Measurements from ENCODE around the gene RSRC1. TPM values are rescaled to one million over a fixed set of nuclear protein-coding genes. Genes with fewer than 3 reads are reported as not detected.
"Not testable (repeated sequence)": the region's sequence is repeated elsewhere in the genome, so short reads cannot be mapped to it uniquely, and the experiment has no call there.

The RSRC1 gene
- total RNA-seq, 5 donors from 2014 or later (not counting 1 experiment from before 2014, with no cell fraction given) = 29.9 to 35.0 (median 31.1) TPM

DNA sequence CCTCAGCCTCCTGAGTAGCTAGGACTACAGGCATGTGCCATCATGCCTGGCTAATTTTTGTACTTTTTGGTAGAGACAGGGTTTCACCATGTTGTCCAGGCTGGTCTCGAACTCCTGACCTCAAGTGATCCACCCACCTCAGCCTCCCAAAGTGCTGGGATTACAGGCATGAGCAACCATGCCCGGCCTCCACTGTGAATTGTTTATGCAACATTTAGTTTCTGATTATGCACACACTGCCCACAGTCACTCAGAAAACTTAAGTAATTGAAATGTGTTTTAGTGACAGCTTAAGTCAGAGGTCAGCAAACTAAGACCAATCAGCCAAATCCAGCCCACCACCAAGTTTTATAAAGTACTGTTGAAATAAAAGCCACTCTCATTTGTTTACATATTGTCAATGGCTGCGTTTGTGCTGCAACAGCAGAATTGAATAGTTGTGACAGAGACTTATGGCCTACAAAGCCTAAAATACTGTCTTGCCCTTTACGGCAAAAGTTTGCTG, 385.6 kb downstream of the RSRC1 start:
- ATAC-seq (replicated peaks in 1 of 4); H3K27me3 Mint-ChIP-seq; CTCF ChIA-PET; H3K9me3 ChIP-seq; POLR2A ChIA-PET; DNase-seq; H3K27ac ChIP-seq (ENCODE audit: low read length); H3K27me3 ChIP-seq (replicated peaks in 1 of 2; ENCODE audit: control insufficient read depth in 2 of 2, extremely low read depth in 1 of 2, insufficient read depth in 2 of 2, low read length in 1 of 2); H3K4me1 ChIP-seq (ENCODE audit: control insufficient read depth in 1 of 2, extremely low read depth in 1 of 2, insufficient read depth in 2 of 2, low read length in 2 of 2); H3K4me3 Mint-ChIP-seq; H3K4me1 Mint-ChIP-seq; H3K4me3 ChIP-seq (ENCODE audit: control insufficient read depth in 1 of 2, extremely low read depth in 1 of 2, low read length in 1 of 2); H3K27ac Mint-ChIP-seq; H3K36me3 ChIP-seq (ENCODE audit: control insufficient read depth in 2 of 2, extremely low read depth in 1 of 2, insufficient read depth in 1 of 2, low read length in 1 of 2): not testable (repeated sequence)
- peaks cover 12 to 28% (median 16%) of the 10 kb centered on the region in 3 donors for H3K9me3 Mint-ChIP-seq
- 100% methylated on average over 1 of the region's 4 CpGs for WGBS (ENCODE audit: insufficient coverage)
- H3K36me3 Mint-ChIP-seq = peaks cover 36% of the 10 kb centered on the region

DNA sequence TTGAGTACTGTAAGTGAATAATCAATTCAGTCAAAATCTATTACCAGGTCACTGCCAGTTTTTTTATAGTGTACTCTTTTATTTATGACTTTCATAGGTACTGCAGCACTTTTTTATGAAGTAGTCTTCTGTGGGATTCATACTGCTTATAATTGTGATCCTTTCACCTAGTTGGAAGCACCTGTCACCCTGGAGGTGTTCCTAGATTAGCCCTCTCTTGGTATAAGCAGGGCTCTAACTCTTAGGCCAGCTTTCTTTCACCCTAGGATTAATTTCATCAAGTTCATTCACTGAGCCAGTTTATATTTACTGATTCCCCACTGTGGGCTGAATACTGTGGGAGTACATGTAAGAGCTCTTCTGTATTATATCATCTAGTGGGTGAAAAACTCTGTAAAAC, 395.2 kb downstream of the RSRC1 start:
- no peak overlapping the region for H3K27ac ChIP-seq (ENCODE audit: low read length)
- H3K4me1 ChIP-seq (ENCODE audit: control insufficient read depth in 1 of 2, extremely low read depth in 1 of 2, insufficient read depth in 2 of 2, low read length in 2 of 2) = no peaks in the 10 kb centered on the region
- ATAC-seq (replicated peaks in 1 of 4) (no peak), DNase-seq (no peak)
- Mint-ChIP-seq H3K27ac (no peak overlapping the region), H3K9me3 (peaks cover 2 to 23% (median 19%) of the 10 kb centered on the region in 3 donors), H3K27me3 (no peaks in the 10 kb centered on the region), H3K36me3 (peaks cover 23% of the 10 kb centered on the region), H3K4me1 (peaks cover 0 to 7% (median 0%) of the 10 kb centered on the region in 3 donors), H3K4me3 (no peak overlapping the region)
- no peaks in the 10 kb centered on the region for H3K9me3 ChIP-seq
- CTCF ChIA-PET = no interaction called here
- H3K36me3 ChIP-seq (ENCODE audit: control insufficient read depth in 2 of 2, extremely low read depth in 1 of 2, insufficient read depth in 1 of 2, low read length in 1 of 2) = no peaks in the 10 kb centered on the region
- POLR2A ChIA-PET = no interaction called here
- no peaks in the 10 kb centered on the region for H3K27me3 ChIP-seq (replicated peaks in 1 of 2; ENCODE audit: control insufficient read depth in 2 of 2, extremely low read depth in 1 of 2, insufficient read depth in 2 of 2, low read length in 1 of 2)
- H3K4me3 ChIP-seq (ENCODE audit: control insufficient read depth in 1 of 2, extremely low read depth in 1 of 2, low read length in 1 of 2) = no peak overlapping the region

DNA sequence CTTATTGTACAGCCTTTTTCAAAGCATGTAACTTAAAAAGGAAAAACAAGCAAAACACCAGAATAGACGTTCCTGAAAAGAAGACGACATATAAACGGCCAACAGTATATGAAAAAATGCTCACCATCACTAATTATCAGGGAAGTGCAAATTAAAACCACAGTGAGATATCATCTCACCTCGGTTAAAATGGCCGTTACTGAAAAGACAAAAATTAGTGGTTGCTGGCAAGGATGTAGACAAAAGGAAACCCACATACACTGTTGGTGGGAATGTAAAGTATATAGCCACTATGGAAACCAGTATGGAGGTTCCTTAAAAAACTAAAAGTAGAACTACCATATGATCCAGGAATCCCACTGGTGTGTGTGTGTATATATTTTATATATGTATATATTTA, 396.6 kb downstream of the RSRC1 start:
- Histone ChIP-seq H3K27me3 (replicated peaks in 1 of 2; ENCODE audit: control insufficient read depth in 2 of 2, extremely low read depth in 1 of 2, insufficient read depth in 2 of 2, low read length in 1 of 2) (no peaks in the 10 kb centered on the region), H3K36me3 (ENCODE audit: control insufficient read depth in 2 of 2, extremely low read depth in 1 of 2, insufficient read depth in 1 of 2, low read length in 1 of 2) (no peaks in the 10 kb centered on the region), H3K27ac (ENCODE audit: low read length) (no peak overlapping the region), H3K4me1 (ENCODE audit: control insufficient read depth in 1 of 2, extremely low read depth in 1 of 2, insufficient read depth in 2 of 2, low read length in 2 of 2) (no peaks in the 10 kb centered on the region), H3K9me3 (no peaks in the 10 kb centered on the region), H3K4me3 (ENCODE audit: control insufficient read depth in 1 of 2, extremely low read depth in 1 of 2, low read length in 1 of 2) (no peak overlapping the region)
- no peak for ATAC-seq (replicated peaks in 1 of 4)
- ChIA-PET POLR2A (no interaction called here), CTCF (no interaction called here)
- Mint-ChIP-seq H3K36me3 (peaks cover 23% of the 10 kb centered on the region), H3K4me1 (no peaks in the 10 kb centered on the region), H3K9me3 (peaks cover 5 to 16% (median 12%) of the 10 kb centered on the region in 3 donors), H3K27me3 (no peaks in the 10 kb centered on the region), H3K27ac (no peak overlapping the region), H3K4me3 (no peak overlapping the region)
- WGBS (ENCODE audit: insufficient coverage) = no CpG with 5 or more reads among the region's 5 CpGs
- DNase-seq = no peak

DNA sequence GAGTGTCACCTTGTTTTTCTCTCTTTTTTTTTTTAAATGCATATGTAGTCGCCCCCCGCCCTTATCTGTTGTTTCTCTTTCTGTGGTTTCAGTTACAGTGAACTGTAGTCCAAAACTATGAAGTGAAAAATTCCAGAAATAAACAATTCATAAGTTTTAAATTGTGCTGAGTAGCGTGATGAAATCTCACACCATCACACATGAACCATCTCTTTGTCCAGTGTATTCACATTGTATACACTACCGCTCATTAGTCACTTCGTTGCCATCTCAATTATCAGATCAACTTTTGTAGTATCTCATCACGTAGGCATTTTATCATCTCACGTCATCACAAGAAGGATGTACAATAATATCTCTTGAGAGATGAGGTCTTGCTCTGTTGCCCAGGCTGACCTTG, 398.6 kb downstream of the RSRC1 start:
- WGBS (ENCODE audit: insufficient coverage) = 100% methylated on average over 3 of the region's 7 CpGs
- POLR2A ChIA-PET = no interaction called here
- ATAC-seq (replicated peaks in 1 of 4) = no peak

DNA sequence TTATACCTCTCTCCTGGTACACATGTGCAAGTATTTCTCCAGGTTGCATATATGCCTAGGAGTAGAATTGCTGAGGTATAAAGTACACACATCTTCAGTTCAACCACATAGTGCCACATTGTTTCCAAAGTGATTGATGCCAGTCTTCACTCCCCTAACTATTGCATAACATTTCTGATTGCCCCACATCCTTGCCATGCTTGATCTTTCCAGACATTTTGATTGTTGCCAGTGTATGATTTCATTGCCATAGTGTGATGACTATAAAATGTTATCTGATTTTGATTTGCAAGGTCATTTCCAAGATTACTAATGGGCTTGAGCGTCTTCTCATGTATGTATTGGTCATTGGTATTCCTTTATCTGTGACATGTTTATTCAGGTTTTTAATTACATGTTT, 400.0 kb downstream of the RSRC1 start:
- no CpG with 5 or more reads among the region's 1 CpG for WGBS (ENCODE audit: insufficient coverage)
- no peaks in the 10 kb centered on the region for H3K9me3 ChIP-seq
- no peaks in the 10 kb centered on the region for H3K27me3 Mint-ChIP-seq
- peaks cover 28% of the 10 kb centered on the region for H3K36me3 Mint-ChIP-seq
- H3K4me3 Mint-ChIP-seq = no peak overlapping the region
- no peak overlapping the region for H3K27ac ChIP-seq (ENCODE audit: low read length)
- no peak overlapping the region for H3K4me3 ChIP-seq (ENCODE audit: control insufficient read depth in 1 of 2, extremely low read depth in 1 of 2, low read length in 1 of 2)
- H3K27me3 ChIP-seq (replicated peaks in 1 of 2; ENCODE audit: control insufficient read depth in 2 of 2, extremely low read depth in 1 of 2, insufficient read depth in 2 of 2, low read length in 1 of 2) = no peaks in the 10 kb centered on the region
- no peak overlapping the region for H3K27ac Mint-ChIP-seq
- no peak for ATAC-seq (replicated peaks in 1 of 4)
- ChIA-PET POLR2A (no interaction called here), CTCF (no interaction called here)
- no peaks in the 10 kb centered on the region for H3K4me1 Mint-ChIP-seq
- no peaks in the 10 kb centered on the region for H3K36me3 ChIP-seq (ENCODE audit: control insufficient read depth in 2 of 2, extremely low read depth in 1 of 2, insufficient read depth in 1 of 2, low read length in 1 of 2)
- no peaks in the 10 kb centered on the region for H3K4me1 ChIP-seq (ENCODE audit: control insufficient read depth in 1 of 2, extremely low read depth in 1 of 2, insufficient read depth in 2 of 2, low read length in 2 of 2)
- H3K9me3 Mint-ChIP-seq = peaks cover 7 to 20% (median 11%) of the 10 kb centered on the region in 3 donors
- no peak for DNase-seq

More for the DNA sequence above, 398.6 kb downstream of the RSRC1 start:
- H3K27me3 ChIP-seq (replicated peaks in 1 of 2; ENCODE audit: control insufficient read depth in 2 of 2, extremely low read depth in 1 of 2, insufficient read depth in 2 of 2, low read length in 1 of 2) = no peaks in the 10 kb centered on the region
- H3K9me3 Mint-ChIP-seq = peaks cover 3 to 13% (median 5%) of the 10 kb centered on the region in 3 donors
- no peak overlapping the region for H3K4me3 ChIP-seq (ENCODE audit: control insufficient read depth in 1 of 2, extremely low read depth in 1 of 2, low read length in 1 of 2)
- H3K36me3 Mint-ChIP-seq = peaks cover 23% of the 10 kb centered on the region
- no peaks in the 10 kb centered on the region for H3K36me3 ChIP-seq (ENCODE audit: control insufficient read depth in 2 of 2, extremely low read depth in 1 of 2, insufficient read depth in 1 of 2, low read length in 1 of 2)
- H3K27ac Mint-ChIP-seq = no peak overlapping the region
- no peaks in the 10 kb centered on the region for H3K27me3 Mint-ChIP-seq
- H3K9me3 ChIP-seq = no peaks in the 10 kb centered on the region
- no peak overlapping the region for H3K27ac ChIP-seq (ENCODE audit: low read length)
- H3K4me1 Mint-ChIP-seq = no peaks in the 10 kb centered on the region
- no peak overlapping the region for H3K4me3 Mint-ChIP-seq
- H3K4me1 ChIP-seq (ENCODE audit: control insufficient read depth in 1 of 2, extremely low read depth in 1 of 2, insufficient read depth in 2 of 2, low read length in 2 of 2) = no peaks in the 10 kb centered on the region
- CTCF ChIA-PET = no interaction called here
- DNase-seq = no peak

DNA sequence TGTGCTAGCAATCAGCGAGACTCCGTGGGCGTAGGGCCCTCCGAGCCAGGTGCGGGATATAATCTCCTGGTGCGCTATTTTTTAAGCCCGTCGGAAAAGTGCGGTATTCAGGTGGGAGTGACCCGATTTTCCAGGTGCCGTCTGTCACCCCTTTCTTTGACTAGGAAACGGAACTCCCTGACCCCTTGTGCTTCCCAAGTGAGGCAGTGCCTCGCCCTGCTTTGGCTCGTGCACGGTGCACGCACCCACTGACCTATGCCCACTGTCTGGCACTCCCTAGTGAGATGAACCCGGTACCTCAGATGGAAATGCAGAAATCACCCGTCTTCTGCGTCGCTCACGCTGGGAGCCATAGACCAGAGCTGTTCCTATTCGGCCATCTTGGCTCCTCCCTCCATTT, 406.8 kb downstream of the RSRC1 start:
- H3K27me3 ChIP-seq (replicated peaks in 1 of 2; ENCODE audit: control insufficient read depth in 2 of 2, extremely low read depth in 1 of 2, insufficient read depth in 2 of 2, low read length in 1 of 2); CTCF ChIA-PET; H3K4me1 Mint-ChIP-seq; ATAC-seq (replicated peaks in 1 of 4); H3K9me3 ChIP-seq; H3K27ac Mint-ChIP-seq; H3K4me3 ChIP-seq (ENCODE audit: control insufficient read depth in 1 of 2, extremely low read depth in 1 of 2, low read length in 1 of 2); H3K36me3 ChIP-seq (ENCODE audit: control insufficient read depth in 2 of 2, extremely low read depth in 1 of 2, insufficient read depth in 1 of 2, low read length in 1 of 2); H3K9me3 Mint-ChIP-seq; POLR2A ChIA-PET; H3K4me1 ChIP-seq (ENCODE audit: control insufficient read depth in 1 of 2, extremely low read depth in 1 of 2, insufficient read depth in 2 of 2, low read length in 2 of 2); H3K27me3 Mint-ChIP-seq; H3K4me3 Mint-ChIP-seq; DNase-seq; H3K27ac ChIP-seq (ENCODE audit: low read length): not testable (repeated sequence)
- 96% methylated on average over 12 of the region's 22 CpGs for WGBS (ENCODE audit: insufficient coverage)
- peaks cover 14% of the 10 kb centered on the region for H3K36me3 Mint-ChIP-seq

DNA sequence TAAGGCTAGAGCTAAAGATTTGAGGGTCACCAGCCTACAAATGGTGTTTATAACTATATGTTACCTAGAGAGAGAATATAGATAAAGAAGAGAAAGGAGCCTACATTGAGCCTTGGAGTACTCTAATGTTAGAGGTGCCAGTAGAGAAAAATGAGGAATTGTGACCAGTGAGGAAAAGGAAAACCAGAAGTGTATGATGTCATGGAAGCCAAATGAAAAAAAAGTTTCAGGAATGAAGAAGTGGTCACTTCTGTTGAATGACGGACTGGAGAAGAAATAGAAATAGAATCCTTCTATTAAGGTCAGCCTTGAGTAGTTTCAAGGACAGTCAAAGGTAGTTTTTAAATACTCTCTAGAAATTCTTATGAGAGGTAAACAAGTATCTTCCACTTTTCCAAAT, 409.9 kb downstream of the RSRC1 start:
- Histone ChIP-seq H3K27ac (ENCODE audit: low read length) (no peak overlapping the region), H3K36me3 (ENCODE audit: control insufficient read depth in 2 of 2, extremely low read depth in 1 of 2, insufficient read depth in 1 of 2, low read length in 1 of 2) (no peaks in the 10 kb centered on the region), H3K27me3 (replicated peaks in 1 of 2; ENCODE audit: control insufficient read depth in 2 of 2, extremely low read depth in 1 of 2, insufficient read depth in 2 of 2, low read length in 1 of 2) (no peaks in the 10 kb centered on the region), H3K9me3 (no peaks in the 10 kb centered on the region), H3K4me1 (ENCODE audit: control insufficient read depth in 1 of 2, extremely low read depth in 1 of 2, insufficient read depth in 2 of 2, low read length in 2 of 2) (no peaks in the 10 kb centered on the region), H3K4me3 (ENCODE audit: control insufficient read depth in 1 of 2, extremely low read depth in 1 of 2, low read length in 1 of 2) (no peak overlapping the region)
- Mint-ChIP-seq H3K9me3 (peaks cover 0 to 7% (median 5%) of the 10 kb centered on the region in 3 donors), H3K27ac (no peak overlapping the region), H3K27me3 (no peaks in the 10 kb centered on the region), H3K36me3 (peaks cover 12% of the 10 kb centered on the region), H3K4me3 (no peak overlapping the region), H3K4me1 (no peaks in the 10 kb centered on the region)
- no peak for DNase-seq
- CTCF ChIA-PET = no interaction called here
- WGBS (ENCODE audit: insufficient coverage) = no CpG with 5 or more reads among the region's 1 CpG
- no peak for ATAC-seq (replicated peaks in 1 of 4)
- POLR2A ChIA-PET = no interaction called here

Data from T-cell (primary cell).